ENCODE data around the gene ANKS1B.

ANKS1B gene

DNA sequence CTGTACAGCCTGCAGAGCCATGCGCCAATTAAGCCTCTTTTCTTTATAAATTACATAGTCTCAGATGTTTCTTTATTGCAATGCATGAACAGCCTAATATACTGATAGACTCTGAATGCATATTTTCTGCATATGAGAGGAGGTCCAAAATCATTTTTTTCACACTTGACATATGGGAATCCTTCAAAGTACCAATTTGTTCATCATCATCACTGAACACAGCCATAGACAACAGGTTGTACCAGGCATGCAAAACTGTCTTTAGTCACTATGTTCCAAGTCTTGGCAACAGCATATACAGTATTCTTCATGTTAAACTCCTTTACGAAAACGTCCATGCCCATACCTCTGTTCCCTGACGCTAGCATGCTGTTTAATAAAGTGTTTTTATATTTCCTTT is 807.9 kb downstream of the ANKS1B start:
- Histone ChIP-seq H4K20me1 (ENCODE audit: insufficient read depth) (no peaks in the 10 kb centered on the region), H2AFZ (ENCODE audit: low read depth) (no peak overlapping the region), H3K4me1 (ENCODE audit: low read depth, poor library complexity, severe bottlenecking) (no peaks in the 10 kb centered on the region), H3K4me2 (no peak overlapping the region), H3K79me2 (ENCODE audit: insufficient read depth, low read depth) (no peaks in the 10 kb centered on the region), H3K27ac (no peak overlapping the region), H3K9ac (no peak overlapping the region), H3K4me3 (IDR thresholded peaks at IDR 0.05; ENCODE audit: insufficient read depth, low read depth, low read length) (no peak overlapping the region), H3K36me3 (ENCODE audit: insufficient read depth) (no peaks in the 10 kb centered on the region), H3K27me3 (ENCODE audit: insufficient read depth, low read depth) (no peaks in the 10 kb centered on the region)
- TF ChIP-seq, protein P1, sequence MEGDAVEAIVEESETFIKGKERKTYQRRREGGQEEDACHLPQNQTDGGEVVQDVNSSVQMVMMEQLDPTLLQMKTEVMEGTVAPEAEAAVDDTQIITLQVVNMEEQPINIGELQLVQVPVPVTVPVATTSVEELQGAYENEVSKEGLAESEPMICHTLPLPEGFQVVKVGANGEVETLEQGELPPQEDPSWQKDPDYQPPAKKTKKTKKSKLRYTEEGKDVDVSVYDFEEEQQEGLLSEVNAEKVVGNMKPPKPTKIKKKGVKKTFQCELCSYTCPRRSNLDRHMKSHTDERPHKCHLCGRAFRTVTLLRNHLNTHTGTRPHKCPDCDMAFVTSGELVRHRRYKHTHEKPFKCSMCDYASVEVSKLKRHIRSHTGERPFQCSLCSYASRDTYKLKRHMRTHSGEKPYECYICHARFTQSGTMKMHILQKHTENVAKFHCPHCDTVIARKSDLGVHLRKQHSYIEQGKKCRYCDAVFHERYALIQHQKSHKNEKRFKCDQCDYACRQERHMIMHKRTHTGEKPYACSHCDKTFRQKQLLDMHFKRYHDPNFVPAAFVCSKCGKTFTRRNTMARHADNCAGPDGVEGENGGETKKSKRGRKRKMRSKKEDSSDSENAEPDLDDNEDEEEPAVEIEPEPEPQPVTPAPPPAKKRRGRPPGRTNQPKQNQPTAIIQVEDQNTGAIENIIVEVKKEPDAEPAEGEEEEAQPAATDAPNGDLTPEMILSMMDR (conservative IDR thresholded peaks at IDR 0.05; ENCODE audit: low read depth, low read length), result no peak

DNA sequence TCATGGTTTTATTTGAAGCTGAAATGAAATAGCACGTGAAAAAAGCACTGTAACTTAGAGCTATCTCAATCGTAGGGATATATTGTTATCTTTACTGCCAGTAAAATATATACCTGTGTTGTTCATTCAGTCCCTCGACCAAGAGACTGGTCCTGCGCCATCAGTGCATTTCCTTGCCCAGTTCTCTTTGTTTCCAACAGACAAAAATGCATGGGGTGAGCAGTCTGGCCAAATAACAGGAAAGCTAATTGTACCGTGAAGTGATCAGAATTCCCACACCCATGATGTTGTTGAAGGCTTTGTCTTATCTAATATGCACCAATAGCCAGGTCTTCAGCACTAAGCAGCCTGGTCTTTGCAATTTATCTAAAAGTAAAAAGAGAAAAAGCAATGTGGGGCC is 814.3 kb downstream of the ANKS1B start:
- no peaks in the 10 kb centered on the region for H3K4me1 ChIP-seq (ENCODE audit: low read depth, poor library complexity, severe bottlenecking)
- no peaks in the 10 kb centered on the region for H4K20me1 ChIP-seq (ENCODE audit: insufficient read depth)
- no peak overlapping the region for H2AFZ ChIP-seq (ENCODE audit: low read depth)

DNA sequence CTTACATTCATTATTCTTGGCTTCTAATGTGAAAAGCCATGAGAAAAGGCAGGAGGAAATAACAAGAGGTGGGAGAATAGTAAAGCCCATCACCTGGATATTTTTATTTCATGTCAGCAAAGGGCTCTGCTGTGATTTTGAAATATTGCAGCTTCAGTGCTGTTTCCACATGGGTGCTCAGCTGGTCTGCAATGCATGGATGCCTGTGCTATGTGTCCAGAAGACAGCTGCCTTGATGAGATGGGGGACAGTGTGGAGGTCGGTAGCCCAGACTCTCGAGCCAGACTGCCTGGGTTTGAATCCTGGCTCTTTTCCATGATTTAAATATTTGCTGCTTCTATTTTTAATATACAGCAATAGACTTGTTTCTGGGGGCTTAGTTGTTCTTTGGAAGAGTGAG is 814.7 kb downstream of the ANKS1B start:
- Histone ChIP-seq H3K27ac (no peak overlapping the region), H4K20me1 (ENCODE audit: insufficient read depth) (no peaks in the 10 kb centered on the region), H3K4me1 (ENCODE audit: low read depth, poor library complexity, severe bottlenecking) (no peaks in the 10 kb centered on the region), H2AFZ (ENCODE audit: low read depth) (no peak overlapping the region), H3K79me2 (ENCODE audit: insufficient read depth, low read depth) (no peaks in the 10 kb centered on the region), H3K4me2 (no peak overlapping the region), H3K9ac (no peak overlapping the region), H3K36me3 (ENCODE audit: insufficient read depth) (no peaks in the 10 kb centered on the region), H3K4me3 (IDR thresholded peaks at IDR 0.05; ENCODE audit: insufficient read depth, low read depth, low read length) (no peak overlapping the region), H3K27me3 (ENCODE audit: insufficient read depth, low read depth) (no peaks in the 10 kb centered on the region)
- TF ChIP-seq, protein P1 (conservative IDR thresholded peaks at IDR 0.05; ENCODE audit: low read depth, low read length), result no peak

More for the DNA sequence above, 814.3 kb downstream of the ANKS1B start:
- Histone ChIP-seq H3K27ac (no peak overlapping the region), H3K9ac (no peak overlapping the region), H3K4me2 (no peak overlapping the region), H3K79me2 (ENCODE audit: insufficient read depth, low read depth) (no peaks in the 10 kb centered on the region), H3K4me3 (IDR thresholded peaks at IDR 0.05; ENCODE audit: insufficient read depth, low read depth, low read length) (no peak overlapping the region), H3K27me3 (ENCODE audit: insufficient read depth, low read depth) (no peaks in the 10 kb centered on the region), H3K36me3 (ENCODE audit: insufficient read depth) (no peaks in the 10 kb centered on the region)
- TF ChIP-seq, protein P1 (conservative IDR thresholded peaks at IDR 0.05; ENCODE audit: low read depth, low read length), result no peak

DNA sequence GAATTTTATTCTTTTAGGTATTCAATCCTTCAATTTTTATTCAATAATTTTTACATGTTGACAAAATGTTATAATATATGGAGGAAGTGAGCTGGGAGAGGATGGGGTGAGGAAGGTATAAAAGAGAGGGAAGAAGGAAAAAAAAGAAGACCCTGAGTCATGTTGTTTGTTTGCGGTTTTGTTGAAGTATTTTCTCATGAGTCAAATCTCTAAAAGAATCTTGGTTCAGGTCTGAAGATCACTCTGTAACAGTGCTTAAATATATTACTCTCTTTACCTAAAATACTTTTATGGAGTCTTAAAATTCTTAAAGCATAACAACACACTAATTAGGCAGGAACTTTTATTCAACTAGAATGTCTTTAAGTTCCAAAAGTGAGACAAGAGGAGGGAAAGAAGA is 826.8 kb downstream of the ANKS1B start:
- no peak overlapping the region for H3K4me2 ChIP-seq
- H3K27me3 ChIP-seq (ENCODE audit: insufficient read depth, low read depth), result no peaks in the 10 kb centered on the region
- no peak overlapping the region for H3K27ac ChIP-seq
- no peak overlapping the region for H3K4me3 ChIP-seq (IDR thresholded peaks at IDR 0.05; ENCODE audit: insufficient read depth, low read depth, low read length)
- no peaks in the 10 kb centered on the region for H4K20me1 ChIP-seq (ENCODE audit: insufficient read depth)
- H3K36me3 ChIP-seq (ENCODE audit: insufficient read depth), result no peaks in the 10 kb centered on the region
- H3K9ac ChIP-seq, result no peak overlapping the region
- TF ChIP-seq, protein P1 (conservative IDR thresholded peaks at IDR 0.05; ENCODE audit: low read depth, low read length), result no peak
- H3K79me2 ChIP-seq (ENCODE audit: insufficient read depth, low read depth), result no peaks in the 10 kb centered on the region
- H2AFZ ChIP-seq (ENCODE audit: low read depth), result no peak overlapping the region
- H3K4me1 ChIP-seq (ENCODE audit: low read depth, poor library complexity, severe bottlenecking), result no peaks in the 10 kb centered on the region

DNA sequence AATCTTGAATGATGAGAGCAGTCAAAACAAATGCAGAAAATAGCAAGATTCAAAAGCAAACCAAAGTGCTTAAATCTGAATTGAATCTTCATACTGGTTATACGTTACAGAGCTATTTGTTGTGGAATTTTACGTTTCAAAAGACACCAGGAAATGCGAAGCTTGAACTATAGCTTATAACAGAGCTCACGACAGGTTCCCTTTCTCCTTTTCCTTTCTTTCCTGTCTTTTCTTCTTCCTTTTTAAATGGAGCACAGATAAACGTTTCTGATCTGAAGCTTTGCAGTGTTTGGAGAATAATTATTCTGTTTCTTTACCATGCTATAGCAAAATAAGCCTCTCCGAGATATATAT is 829.8 kb downstream of the ANKS1B start:
- Histone ChIP-seq H3K79me2 (ENCODE audit: insufficient read depth, low read depth) (no peaks in the 10 kb centered on the region), H3K36me3 (ENCODE audit: insufficient read depth) (no peaks in the 10 kb centered on the region), H3K4me3 (IDR thresholded peaks at IDR 0.05; ENCODE audit: insufficient read depth, low read depth, low read length) (no peak overlapping the region), H2AFZ (ENCODE audit: low read depth) (no peak overlapping the region), H3K27ac (no peak overlapping the region), H3K9ac (no peak overlapping the region), H3K27me3 (ENCODE audit: insufficient read depth, low read depth) (no peaks in the 10 kb centered on the region), H3K4me2 (no peak overlapping the region), H4K20me1 (ENCODE audit: insufficient read depth) (no peaks in the 10 kb centered on the region), H3K4me1 (ENCODE audit: low read depth, poor library complexity, severe bottlenecking) (no peaks in the 10 kb centered on the region)
- TF ChIP-seq, protein P1 (conservative IDR thresholded peaks at IDR 0.05; ENCODE audit: low read depth, low read length), result no peak
